Measurements from ENCODE around the gene RPS15.

RPS15 gene

DNA sequence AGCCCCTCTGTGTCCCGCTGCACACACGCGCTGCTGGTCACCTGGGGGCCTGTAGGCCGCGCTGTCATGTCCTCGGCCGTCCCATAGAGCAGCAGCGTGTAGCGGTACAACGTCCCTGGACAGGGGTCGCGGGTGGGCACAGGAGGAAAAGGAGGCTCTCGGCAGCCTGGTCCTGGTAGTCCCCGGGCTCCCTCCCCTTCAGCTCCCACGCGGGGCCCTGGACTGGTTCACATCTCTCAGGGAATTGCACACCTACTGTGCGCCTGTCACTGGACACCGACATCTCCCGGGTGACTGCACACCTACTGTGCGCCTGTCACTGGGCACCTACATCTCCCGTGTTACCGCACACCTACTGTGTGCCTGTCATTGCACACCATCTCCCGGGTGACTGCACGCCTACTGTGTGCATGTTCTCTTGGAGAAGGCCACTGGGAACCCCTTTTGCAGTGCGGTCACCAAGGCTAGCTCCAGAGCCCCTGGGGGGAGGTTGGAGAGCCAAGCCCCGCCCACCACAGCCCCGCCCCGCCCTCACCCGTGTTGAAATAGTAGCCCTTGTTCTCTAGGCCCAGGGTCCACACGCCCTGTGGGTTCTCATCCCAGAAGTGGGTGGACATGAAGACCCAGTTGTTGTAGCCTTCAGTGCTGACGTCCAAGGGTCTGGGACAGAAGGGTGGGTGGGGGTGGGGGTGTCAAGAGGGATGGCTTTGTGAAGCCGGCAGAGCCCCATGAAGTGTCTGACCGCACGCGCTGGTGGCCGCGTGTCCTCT, 44.4 kb downstream of the RPS15 start:
- DNase-seq, result no peak

DNA sequence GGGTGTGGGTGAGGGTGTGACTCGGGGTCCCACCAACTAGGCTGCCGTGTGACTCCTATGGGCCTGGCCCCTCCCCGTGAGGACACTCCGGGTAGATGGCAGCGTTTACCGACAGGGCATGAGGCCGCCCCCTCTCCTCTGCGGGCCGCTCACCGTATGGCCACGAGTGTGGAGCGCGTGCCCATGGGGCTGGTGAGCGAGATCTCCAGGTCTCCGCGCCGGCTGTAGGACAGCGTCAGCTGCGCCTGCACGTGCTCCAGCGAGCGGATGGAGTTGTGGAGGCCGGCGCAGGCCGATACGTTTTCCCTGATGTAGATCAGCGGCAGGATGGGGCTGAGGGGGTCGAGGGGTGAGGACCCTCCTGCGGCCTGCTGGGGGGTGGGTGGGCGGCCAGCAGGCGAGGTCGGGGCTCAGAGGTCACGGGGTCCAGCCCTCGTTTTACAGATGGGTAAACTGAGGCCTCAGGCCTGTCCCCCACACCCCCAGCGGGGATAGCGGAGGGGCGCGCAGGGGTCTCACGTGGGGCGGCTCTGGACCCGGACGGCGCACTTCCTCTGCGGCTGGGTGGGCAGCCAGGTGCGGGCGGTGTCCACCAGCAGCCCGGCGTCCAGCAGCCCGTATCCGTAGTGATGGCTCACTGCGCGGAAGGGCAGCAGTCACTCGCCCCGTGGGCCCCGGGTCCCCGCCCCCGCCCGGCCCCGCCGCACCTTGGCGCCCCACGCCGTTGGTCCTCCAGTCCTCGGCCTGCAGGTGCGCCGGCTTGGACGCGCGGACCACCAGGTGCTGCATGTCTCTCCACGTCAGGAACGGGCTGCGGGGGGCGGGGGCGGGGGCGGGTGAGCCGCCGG, 45.2 kb downstream of the RPS15 start:
- DNase-seq, result no peak

DNA sequence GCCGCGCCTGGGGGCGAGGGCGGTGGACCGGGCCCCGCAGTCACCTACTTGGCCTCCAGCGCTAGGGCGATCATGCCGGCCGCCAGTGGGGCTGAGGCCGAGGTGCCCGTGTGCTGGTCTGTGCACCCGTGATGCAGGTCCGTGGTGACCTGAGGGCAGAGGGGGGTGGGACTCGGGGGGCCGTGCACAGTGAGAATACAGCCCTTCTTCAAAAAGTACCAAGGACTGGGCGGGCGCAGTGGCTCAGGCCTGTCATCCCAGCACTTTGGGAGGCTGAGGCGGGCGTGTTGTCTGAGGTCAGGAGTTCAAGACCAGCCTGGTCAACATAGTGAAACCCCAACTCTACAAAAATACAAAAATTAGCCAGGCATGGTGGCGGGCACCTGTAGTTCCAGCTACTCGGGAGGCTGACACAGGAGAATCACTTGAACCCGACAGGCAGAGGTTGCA, 45.8 kb downstream of the RPS15 start:
- DNase-seq, result no peak

DNA sequence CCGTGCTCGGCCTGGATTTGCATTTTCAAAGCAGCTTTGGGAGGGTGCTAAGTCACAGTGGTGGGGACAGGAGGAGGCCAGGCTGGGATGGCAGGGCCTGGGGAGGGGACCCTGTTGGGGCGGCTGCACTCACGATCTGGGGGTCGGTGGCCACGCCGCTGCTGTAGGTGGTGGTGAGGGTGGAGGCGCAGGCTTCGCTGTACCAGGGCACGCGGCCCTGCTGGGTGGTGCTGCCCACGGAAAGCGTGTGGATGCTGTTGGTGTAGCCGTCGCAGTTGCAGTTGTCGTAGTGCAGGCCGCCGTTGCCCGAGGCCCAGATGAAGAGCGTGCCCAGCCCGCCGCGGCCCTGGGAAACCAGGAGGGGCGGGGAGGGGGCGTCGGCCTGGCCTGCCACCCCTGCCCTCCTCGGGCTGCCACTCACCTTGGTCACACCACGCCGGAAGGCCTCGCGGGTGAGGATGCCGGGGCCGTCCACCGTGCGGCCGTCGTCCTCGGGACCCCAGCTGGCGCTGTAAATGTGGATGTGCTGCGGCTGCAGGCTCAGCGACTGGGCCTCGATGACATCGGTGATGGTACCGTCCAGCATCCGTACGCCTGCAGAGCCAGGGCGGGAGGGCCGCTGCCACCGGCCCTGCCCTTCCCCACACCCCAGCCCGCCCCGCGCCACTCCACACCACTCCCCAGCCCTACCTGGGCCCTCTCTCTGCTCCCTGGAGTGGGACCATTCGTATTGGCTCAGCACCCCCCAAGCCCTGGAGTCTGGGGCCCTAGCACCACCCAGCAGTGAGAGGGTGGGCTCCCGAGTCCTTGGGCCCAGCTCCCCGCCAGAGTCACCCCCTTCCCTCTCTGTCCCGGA, 48.8 kb downstream of the RPS15 start:
- DNase-seq, result no peak

DNA sequence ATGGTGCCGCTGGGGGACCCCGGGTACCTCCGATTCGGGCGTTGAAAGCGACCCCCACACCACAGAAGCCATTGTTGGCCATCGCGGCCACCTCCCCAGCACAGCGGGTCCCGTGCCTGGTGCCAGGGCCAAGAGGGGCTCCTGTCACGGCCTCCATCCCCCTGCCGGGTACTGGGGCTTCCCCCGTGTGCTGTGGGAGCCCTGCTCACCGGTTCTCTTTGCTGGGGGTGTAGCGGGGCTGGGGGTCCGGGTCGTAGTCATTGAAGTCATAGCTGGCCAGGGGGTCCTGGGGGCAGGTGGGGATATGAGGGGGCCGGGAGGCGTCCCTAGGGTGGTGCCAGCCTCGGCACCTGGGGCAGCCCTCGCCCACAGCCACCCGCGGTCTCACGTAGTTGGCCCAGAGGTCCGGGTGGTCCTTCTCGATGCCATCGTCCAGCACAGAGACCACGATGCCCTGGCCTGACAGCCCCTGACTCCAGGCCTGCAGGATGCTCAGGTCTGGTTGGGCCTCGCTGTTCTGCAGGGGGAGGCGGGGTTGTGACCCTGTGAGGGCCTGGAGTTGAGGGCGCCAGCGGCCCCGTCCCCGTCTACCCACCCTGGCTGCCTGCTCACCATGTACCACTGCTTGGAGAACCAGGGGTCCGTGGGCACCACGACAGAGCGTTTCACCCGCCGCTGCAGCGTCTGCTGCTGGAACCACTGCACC, 49.5 kb downstream of the RPS15 start:
- DNase-seq, result no peak

DNA sequence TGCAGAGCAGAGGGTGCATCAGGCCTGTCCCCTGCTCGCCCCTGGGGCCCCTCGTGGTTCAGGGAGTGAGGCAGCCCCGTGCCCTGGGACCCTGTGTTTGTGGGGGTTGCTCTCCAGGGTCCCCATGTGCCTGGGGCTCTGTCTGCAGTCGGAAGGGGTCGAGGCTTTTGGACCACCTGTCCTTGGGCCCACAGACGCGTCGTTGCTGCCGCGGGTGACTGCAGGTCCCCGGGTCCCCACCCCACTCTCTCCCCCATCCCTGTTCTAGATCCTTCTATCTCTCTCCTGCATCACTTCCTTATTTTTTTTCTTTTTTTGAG, 50.0 kb downstream of the RPS15 start:
- DNase-seq, result no peak

- peak; percentile 37 for DNase-seq
Measured at GRCh38 chr19:1489463-1490310, 51.5 kb downstream of the RPS15 start.

Measured in right kidney (tissue), 1 donor.